ACC112 (cell line): ENCODE results near the gene RABGAP1.
A peak's percentile ranks its signal among the peaks of the same experiment; 100 is the strongest.
"Not testable (repeated sequence)": the region's sequence is repeated elsewhere in the genome, so short reads cannot be mapped to it uniquely, and the experiment has no call there.

Experiments
- H2AFZ ChIP-seq: fragments of 200-600 bp; sonication (generic); one replicate; pipeline ENCODE4 v1.6.0; 2017; ENCODE audit warnings: antibody characterized with exemption, low read length; ENCODE audit not compliant: unreplicated experiment
- H3K27ac ChIP-seq: fragments of 200-600 bp; sonication (generic); 2 replicates; pipeline ENCODE4 v1.5.1; 2014; ENCODE audit warnings: low read depth, mild to moderate bottlenecking, antibody characterized with exemption, low read length, moderate library complexity
- H3K27me3 ChIP-seq: fragments of 200-600 bp; sonication (generic); 2 replicates; pipeline ENCODE4 v1.6.1; 2014; ENCODE audit warnings: mild to moderate bottlenecking, antibody characterized with exemption, low read length, moderate library complexity, mixed read lengths; ENCODE audit not compliant: insufficient read depth
- H3K36me3 ChIP-seq: fragments of 200-600 bp; sonication (generic); 2 replicates; pipeline ENCODE4 v1.6.1; 2016; ENCODE audit warnings: mild to moderate bottlenecking, antibody characterized with exemption, low read length, moderate library complexity, mixed read lengths; ENCODE audit not compliant: insufficient read depth
- H3K4me1 ChIP-seq: fragments of 200-600 bp; sonication (generic); one replicate; pipeline ENCODE4 v1.6.1; 2016; ENCODE audit warnings: low read length, mixed read lengths; ENCODE audit not compliant: insufficient read depth, unreplicated experiment, control insufficient read depth
- H3K4me3 ChIP-seq: fragments of 200-600 bp; sonication (generic); 2 replicates; pipeline ENCODE4 v1.5.1; 2014; ENCODE audit warnings: mild to moderate bottlenecking, low read depth, low read length
- H3K79me2 ChIP-seq: fragments of 200-600 bp; sonication (generic); one replicate; pipeline ENCODE4 v1.6.0; 2016; ENCODE audit warnings: low read length; ENCODE audit not compliant: control insufficient read depth, unreplicated experiment, insufficient read depth

The RABGAP1 gene

DNA sequence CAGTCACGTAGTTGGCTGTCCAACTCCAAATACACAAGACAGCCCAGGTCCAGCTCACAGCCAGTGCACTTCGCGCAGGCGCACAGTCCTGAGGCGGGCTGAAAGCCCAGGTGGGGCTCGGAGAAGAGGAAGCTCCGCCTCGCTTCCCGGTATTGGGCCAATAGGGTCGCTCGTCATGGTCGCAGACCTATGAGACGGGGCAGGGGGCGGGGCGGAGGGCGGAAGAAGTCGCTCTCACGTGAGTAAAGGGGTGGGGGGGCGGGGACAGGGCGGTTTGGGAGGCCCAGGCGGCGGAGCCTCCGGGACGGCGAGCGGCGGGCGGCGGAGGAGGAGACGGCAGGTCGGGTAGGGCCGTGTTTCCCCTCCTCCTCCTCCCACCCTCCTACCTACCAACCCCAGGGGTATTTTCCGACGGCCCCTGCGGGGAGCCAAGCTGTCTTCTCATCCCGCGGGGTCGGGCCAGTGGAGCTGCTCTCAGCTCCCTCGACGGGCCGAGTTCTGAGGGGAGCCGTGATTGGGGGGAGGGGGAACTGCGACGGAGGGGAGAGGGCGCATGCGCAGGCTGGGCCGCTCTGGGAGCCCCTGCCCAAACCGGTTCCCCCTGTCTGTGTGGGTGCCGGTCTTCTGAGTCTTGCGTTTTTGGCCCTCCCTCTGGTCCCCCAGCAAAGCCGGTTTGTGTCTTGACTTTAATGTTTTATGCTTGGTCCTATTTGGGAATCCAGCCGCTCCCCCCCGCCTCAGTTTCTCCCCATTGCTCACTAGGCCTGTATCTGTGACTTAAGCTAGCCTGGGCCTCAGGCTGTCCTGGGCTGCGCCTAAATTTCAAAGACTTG lies at the start of gene RABGAP1:
RABGAP1 (plus strand) TSS at position 272 of the 833 bp plus-strand sequence. CDS start 16,040 bp downstream, outside the sequence.
- H3K4me1 ChIP-seq, result peaks cover 22% of the 10 kb centered on the region
- H3K27ac ChIP-seq, result peak within 1 kb of the TSS; percentile 71
- H3K27me3 ChIP-seq, result no peaks in the 10 kb centered on the region
- peaks cover 51% of the 10 kb centered on the region for H3K79me2 ChIP-seq
- H2AFZ ChIP-seq, result peak within 1 kb of the TSS; percentile 78
- peak within 1 kb of the TSS; percentile 96 for H3K4me3 ChIP-seq
- peaks cover 20% of the 10 kb centered on the region for H3K36me3 ChIP-seq

DNA sequence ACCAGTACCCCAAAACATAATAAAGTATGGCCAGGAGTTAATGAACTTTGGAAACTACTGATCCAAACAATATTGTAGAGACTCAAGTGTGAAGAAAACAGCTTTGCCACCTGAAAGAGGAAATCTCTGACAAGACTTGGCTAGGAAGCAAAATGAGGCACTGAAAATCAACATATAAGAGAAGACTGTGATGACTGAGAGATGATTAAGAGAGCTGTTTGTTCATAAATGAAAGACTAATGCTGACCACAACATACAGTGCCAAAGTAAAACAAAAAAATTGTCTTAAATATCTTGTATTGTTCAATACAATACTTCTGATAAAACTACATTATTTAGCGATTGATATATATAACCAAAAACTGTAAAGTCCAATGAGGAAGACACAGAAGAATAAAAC lies 42.9 kb upstream of the RABGAP1 start:
- no peaks in the 10 kb centered on the region for H3K27me3 ChIP-seq
- H3K4me3 ChIP-seq, result no peak overlapping the region
- peaks cover 81% of the 10 kb centered on the region for H3K79me2 ChIP-seq
- peaks cover 32% of the 10 kb centered on the region for H3K4me1 ChIP-seq
- no peak overlapping the region for H2AFZ ChIP-seq
- 0 out of 2 replicates have a peak overlapping the region, but pooled peaks have one; percentile 8 for H3K27ac ChIP-seq
- H3K36me3 ChIP-seq, result peaks cover 18% of the 10 kb centered on the region

DNA sequence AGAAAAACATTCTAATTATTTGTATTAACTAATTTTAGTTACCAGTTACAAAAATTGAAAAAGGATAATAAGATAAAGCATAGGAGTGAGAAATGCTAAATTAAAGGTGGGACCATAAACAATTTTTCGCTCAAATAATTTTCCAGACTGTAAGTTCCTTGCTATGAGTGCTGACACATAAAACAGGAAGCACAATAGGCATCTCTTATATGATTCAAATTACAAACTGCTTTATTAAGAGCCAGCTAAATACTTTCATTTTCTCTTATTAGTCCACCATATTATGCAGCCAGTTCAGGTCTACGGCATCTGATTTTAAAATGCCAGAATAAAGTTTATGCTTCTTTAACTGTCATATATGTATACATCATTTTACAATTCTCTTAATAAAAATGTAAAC lies 40.0 kb upstream of the RABGAP1 start:
- H3K4me3 ChIP-seq, result peak overlapping the region; percentile 66
- H3K4me1 ChIP-seq, result peaks cover 32% of the 10 kb centered on the region
- H3K36me3 ChIP-seq, result peaks cover 10% of the 10 kb centered on the region
- H3K79me2 ChIP-seq, result peaks cover 90% of the 10 kb centered on the region
- H2AFZ ChIP-seq, result no peak overlapping the region
- H3K27ac ChIP-seq, result peak overlapping the region; percentile 29
- no peaks in the 10 kb centered on the region for H3K27me3 ChIP-seq

DNA sequence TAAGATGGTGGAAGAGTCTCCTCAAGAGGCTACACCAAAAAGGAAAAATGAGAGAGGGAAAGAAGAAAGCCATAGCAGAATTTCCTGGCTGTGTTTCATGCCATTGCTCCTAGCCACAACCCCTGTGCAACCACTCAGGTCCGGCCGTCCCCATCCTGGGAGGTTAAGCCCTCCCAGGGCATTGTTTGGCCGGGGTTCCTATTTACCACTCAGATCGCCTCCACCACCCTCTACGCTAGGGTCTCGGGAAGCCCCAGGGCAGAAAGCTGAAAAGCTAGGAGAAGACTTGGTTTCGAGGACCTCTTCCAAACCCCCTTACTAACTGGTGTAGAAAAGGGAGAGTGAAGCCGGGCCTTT lies 36.4 kb upstream of the RABGAP1 start:
- H3K27ac ChIP-seq, result peak overlapping the region; percentile 86
- no peaks in the 10 kb centered on the region for H3K27me3 ChIP-seq
- peak overlapping the region; percentile 98 for H3K4me3 ChIP-seq
- peaks cover 56% of the 10 kb centered on the region for H3K79me2 ChIP-seq
- 0 out of 2 replicates have a peak, but pooled peaks cover 4% of the 10 kb centered on the region for H3K36me3 ChIP-seq
- peaks cover 15% of the 10 kb centered on the region for H3K4me1 ChIP-seq
- H2AFZ ChIP-seq, result peak overlapping the region; percentile 59

DNA sequence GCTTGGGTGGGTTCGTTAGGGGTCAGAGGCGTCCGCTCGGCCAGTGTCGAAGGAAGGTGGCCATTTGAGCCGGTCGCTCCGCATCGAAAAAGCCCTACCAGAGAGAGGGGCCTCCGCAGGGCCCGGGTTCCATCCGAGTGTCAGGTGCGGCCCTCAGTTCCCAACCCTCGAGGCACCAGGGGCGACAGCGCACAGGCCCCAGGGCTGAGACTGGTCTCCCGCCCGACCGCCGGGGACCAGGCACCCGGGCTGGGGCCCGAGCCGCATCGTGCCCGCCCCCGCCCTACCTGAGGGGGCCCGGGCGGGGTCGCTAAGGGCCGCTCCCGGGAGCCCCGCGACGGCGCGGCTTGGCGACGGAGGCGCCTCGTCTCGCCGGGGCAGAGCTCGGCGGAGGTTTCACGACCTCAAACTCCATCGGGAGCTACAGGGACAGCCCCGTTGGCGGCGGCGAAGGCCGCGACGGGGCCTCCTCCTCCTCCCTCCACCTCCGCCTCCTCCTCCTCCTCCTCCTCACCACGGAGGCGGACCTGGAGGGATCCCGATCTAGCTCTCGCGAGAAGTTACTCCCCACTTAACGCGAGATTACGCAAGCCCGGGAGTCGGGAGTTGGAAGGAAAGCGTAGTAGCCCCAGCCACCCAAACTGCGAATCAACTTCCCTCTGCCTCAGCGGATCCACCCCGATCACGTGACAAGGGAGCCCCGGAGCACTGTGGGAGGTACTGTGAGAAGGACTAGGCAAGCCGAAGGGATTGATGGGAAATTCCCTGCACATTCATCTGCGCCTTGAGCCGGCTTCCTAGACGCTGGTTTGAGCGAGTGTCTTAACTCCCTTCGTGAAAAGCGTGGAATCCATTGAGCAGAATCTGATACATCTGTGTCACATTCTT lies 35.8 kb upstream of the RABGAP1 start, which contains the start of gene RC3H2:
RC3H2 (minus strand) TSS at position 537 of the 888 bp plus-strand sequence. CDS start 7,850 bp downstream, outside the sequence.
- H2AFZ ChIP-seq, result peak within 1 kb of the TSS; percentile 99
- peaks cover 4% of the 10 kb centered on the region; the same call in 1 of the 2 replicates for H3K36me3 ChIP-seq
- peak within 1 kb of the TSS; percentile 98 for H3K4me3 ChIP-seq
- peaks cover 50% of the 10 kb centered on the region for H3K79me2 ChIP-seq
- H3K27me3 ChIP-seq, result no peaks in the 10 kb centered on the region
- peak within 1 kb of the TSS; percentile 86 for H3K27ac ChIP-seq
- H3K4me1 ChIP-seq, result peaks cover 10% of the 10 kb centered on the region

DNA sequence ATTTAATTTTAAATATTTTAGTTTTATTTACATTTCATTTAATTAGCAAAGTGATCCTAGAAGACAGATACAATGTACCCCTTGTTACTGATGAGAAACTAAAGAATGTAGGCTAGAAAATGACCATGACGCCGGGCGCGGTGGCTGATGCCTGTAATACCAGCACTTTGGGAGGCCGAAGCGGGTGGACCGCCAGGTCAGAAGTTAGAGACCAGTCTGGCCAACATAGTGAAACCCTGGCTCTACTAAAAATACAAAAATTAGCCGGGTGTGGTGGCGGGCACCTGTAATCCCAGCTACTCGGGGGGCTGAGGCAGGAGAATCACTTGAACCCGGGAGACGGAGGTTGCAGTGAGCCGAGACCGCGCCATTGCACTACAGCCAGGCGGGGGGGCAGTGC lies 34.7 kb upstream of the RABGAP1 start:
- not testable (repeated sequence) for H3K4me1 ChIP-seq, H3K27me3 ChIP-seq, H3K4me3 ChIP-seq, H3K27ac ChIP-seq, H2AFZ ChIP-seq
- peaks cover 14% of the 10 kb centered on the region for H3K36me3 ChIP-seq
- peaks cover 48% of the 10 kb centered on the region for H3K79me2 ChIP-seq

DNA sequence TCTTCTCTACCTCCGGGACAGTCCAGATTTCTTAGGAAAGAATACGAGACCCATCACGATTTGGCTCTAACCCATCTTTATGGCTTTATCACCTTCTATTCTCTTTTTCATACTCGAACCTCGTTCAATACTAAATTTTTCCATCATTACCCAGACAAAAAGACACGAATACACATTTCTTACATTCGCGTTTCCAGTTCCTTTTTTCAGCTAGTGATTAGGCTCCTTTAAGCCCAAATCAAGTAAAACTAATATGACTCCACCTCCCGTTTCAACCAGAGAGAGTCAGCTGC lies 28.2 kb upstream of the RABGAP1 start:
- Histone ChIP-seq H2AFZ (peak overlapping the region; percentile 92), H3K27ac (peak overlapping the region; percentile 80), H3K27me3 (no peaks in the 10 kb centered on the region), H3K36me3 (peaks cover 20% of the 10 kb centered on the region), H3K4me3 (peak overlapping the region; percentile 88), H3K4me1 (peaks cover 11% of the 10 kb centered on the region), H3K79me2 (peaks cover 29% of the 10 kb centered on the region)

DNA sequence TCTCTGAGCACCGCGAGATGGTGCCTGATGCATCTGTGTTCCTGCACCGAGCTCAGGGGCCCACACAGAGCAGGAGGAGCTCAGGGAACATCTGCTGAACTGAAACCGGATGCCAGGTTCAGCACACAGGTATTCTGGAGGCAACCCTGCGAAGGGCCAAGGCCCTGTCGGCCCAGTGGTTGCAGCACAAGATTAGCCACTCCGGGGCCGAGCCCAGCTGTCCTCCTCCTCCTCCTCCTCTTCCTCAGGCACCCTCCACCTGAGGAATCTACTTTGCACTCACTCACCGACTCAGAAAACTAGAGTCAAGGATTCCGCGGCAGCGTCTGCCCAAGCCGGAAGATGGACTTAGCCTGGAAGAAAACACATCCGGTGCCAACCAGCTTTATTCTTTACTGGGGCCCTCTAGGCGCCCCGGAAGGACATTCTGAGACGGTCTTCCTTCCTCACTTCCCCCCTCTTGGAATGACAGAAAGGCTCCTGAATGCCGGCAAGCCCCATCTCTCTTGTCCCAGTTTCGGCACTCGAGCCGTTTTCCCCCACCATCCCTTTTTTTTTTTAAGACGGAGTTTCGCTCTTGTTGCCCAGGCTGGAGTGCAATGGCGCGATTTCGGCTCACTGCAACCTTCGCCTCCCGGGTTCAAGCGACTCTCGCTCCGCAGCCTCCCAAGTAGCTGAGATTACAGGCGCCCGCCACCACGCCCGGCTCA lies 27.7 kb upstream of the RABGAP1 start, which contains the start of gene ZBTB6:
ZBTB6 (minus strand) TSS at position 360 of the 710 bp plus-strand sequence. CDS start 1,251 bp downstream, outside the sequence.
- peak within 1 kb of the TSS; percentile 88 for H3K4me3 ChIP-seq
- peak within 1 kb of the TSS; percentile 92 for H2AFZ ChIP-seq
- H3K27me3 ChIP-seq, result no peaks in the 10 kb centered on the region
- peaks cover 20% of the 10 kb centered on the region for H3K36me3 ChIP-seq
- peaks cover 29% of the 10 kb centered on the region for H3K79me2 ChIP-seq
- H3K27ac ChIP-seq, result peak within 1 kb of the TSS; percentile 80
- peaks cover 11% of the 10 kb centered on the region for H3K4me1 ChIP-seq

DNA sequence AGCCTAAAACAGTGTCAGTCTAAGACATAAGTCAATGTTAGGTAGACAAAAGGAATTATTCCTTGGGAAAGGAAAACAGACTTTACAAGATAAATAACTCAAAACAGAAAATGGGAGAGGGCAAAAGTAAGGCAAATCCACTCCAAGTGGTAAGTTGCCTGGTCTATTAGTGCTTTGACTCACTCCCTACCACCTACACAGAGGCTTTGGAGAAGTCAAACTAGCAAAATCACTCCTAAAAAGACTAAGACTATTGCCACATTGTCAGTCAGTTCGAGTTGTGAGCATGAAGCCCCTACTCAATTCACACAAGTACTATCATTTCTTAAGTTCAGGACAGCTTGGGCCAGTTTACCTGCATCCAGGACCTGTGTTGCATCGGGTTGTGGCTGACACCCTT lies 22.5 kb upstream of the RABGAP1 start:
- Histone ChIP-seq H2AFZ (no peak overlapping the region), H3K4me1 (no peaks in the 10 kb centered on the region), H3K27ac (no peak overlapping the region), H3K79me2 (no peaks in the 10 kb centered on the region), H3K27me3 (no peaks in the 10 kb centered on the region), H3K36me3 (no peaks in the 10 kb centered on the region), H3K4me3 (no peak overlapping the region)

DNA sequence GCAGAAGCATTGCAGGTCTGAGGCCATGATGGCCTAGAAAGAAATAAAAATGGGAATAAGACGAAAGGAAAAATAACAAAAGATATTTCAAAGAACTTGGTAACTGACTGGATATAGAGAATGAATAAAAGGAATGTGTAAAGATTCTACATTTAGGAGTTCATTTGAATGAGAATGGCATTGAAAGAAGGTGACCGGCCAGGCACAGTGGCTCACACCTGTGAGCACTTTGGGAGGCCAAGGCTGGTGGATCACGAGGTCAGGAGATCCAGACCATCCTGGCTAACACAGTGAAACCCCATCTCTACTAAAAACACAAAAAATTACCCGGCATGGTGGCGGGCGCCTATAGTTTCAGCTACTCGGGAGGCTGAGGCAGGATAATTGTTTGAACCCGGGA lies 18.1 kb upstream of the RABGAP1 start:
- Histone ChIP-seq H2AFZ (no peak overlapping the region), H3K79me2 (peaks cover 4% of the 10 kb centered on the region), H3K4me3 (no peak overlapping the region), H3K27ac (no peak overlapping the region), H3K27me3 (no peaks in the 10 kb centered on the region), H3K4me1 (no peaks in the 10 kb centered on the region), H3K36me3 (no peaks in the 10 kb centered on the region)
